ENCODE measurements around the gene ACSL1.

The ACSL1 gene

GRCh38 chr4:184825896-184826690 is at the start of gene ACSL1:
ACSL1 (minus strand) TSS chr4:184825968; CDS start chr4:184803514, 22,454 bp downstream.
- DNase-seq (ENCODE audit: low read depth), result peak; percentile 53

- peak; percentile 21 for DNase-seq (ENCODE audit: low read depth)
These were observed 47.3 kb upstream of the ACSL1 start for GRCh38 chr4:184873054-184873453.

- DNase-seq (ENCODE audit: low read depth), result no peak
These were observed 45.0 kb upstream of the ACSL1 start for GRCh38 chr4:184870718-184871117.

GRCh38 chr4:184868623-184869022 is 42.9 kb upstream of the ACSL1 start:
- no peak for DNase-seq (ENCODE audit: low read depth)

- no peak for DNase-seq (ENCODE audit: low read depth)
These were observed 38.1 kb upstream of the ACSL1 start for GRCh38 chr4:184863916-184864315.

GRCh38 chr4:184861047-184861446 is 35.3 kb upstream of the ACSL1 start:
- no peak for DNase-seq (ENCODE audit: low read depth)

GRCh38 chr4:184860018-184860779 is 34.4 kb upstream of the ACSL1 start:
- DNase-seq (ENCODE audit: low read depth), result no peak

- no peak for DNase-seq (ENCODE audit: low read depth)
These were observed 31.8 kb upstream of the ACSL1 start for GRCh38 chr4:184857441-184858121.

- DNase-seq (ENCODE audit: low read depth), result peak; percentile 23
These were observed 30.5 kb upstream of the ACSL1 start for GRCh38 chr4:184856277-184856609.

GRCh38 chr4:184854673-184855072 is 28.9 kb upstream of the ACSL1 start:
- no peak for DNase-seq (ENCODE audit: low read depth)

- no peak for DNase-seq (ENCODE audit: low read depth)
These were observed 27.7 kb upstream of the ACSL1 start for GRCh38 chr4:184853436-184853835.

- peak; percentile 33 for DNase-seq (ENCODE audit: low read depth)
These were observed 26.1 kb upstream of the ACSL1 start for GRCh38 chr4:184851886-184852285.

GRCh38 chr4:184851200-184851541 is 25.4 kb upstream of the ACSL1 start:
- DNase-seq (ENCODE audit: low read depth), result peak; percentile 69

GRCh38 chr4:184850431-184851199 is 24.8 kb upstream of the ACSL1 start:
- peak; percentile 15 for DNase-seq (ENCODE audit: low read depth)

GRCh38 chr4:184850018-184850417 is 24.2 kb upstream of the ACSL1 start:
- no peak for DNase-seq (ENCODE audit: low read depth)

- peak; percentile 50 for DNase-seq (ENCODE audit: low read depth)
These were observed 23.4 kb upstream of the ACSL1 start for GRCh38 chr4:184849185-184849584.

GRCh38 chr4:184848510-184848909 is 22.7 kb upstream of the ACSL1 start:
- DNase-seq (ENCODE audit: low read depth), result no peak

- DNase-seq (ENCODE audit: low read depth), result no peak
These were observed 20.8 kb upstream of the ACSL1 start for GRCh38 chr4:184846531-184846930.

- DNase-seq (ENCODE audit: low read depth), result peak; percentile 77
These were observed 19.7 kb upstream of the ACSL1 start for GRCh38 chr4:184845367-184846021.

- no peak for DNase-seq (ENCODE audit: low read depth)
These were observed 19.0 kb upstream of the ACSL1 start for GRCh38 chr4:184844742-184845141.

GRCh38 chr4:184843984-184844554 is 18.3 kb upstream of the ACSL1 start:
- DNase-seq (ENCODE audit: low read depth), result peak; percentile 43

Measured in amniotic epithelial cell (primary cell).